ENCODE results near the gene DTNBP1. TPM values are rescaled to one million over a fixed set of nuclear protein-coding genes. Genes with fewer than 3 reads are reported as not detected.

Gene DTNBP1
- total RNA-seq, 1 experiment from 2014 or later: 28.2 TPM

DNA sequence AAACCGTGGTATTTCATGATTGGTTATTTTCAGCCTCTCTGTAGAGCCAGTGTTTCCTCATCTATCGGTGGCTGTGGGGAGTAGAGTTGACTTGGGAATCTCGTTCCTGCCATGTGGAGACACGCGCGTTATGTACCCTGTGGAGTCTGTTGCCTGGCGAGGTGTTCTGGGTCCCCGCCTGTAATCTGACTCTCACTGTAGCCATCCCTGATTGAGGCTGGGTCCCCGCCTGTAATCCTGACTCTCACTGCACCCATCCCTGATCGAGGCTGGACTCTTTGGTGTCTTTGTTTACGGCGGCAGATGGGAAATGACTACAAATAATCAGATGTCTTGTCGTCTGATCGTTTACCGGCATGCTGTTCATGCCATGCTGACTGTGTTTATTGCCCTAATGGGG is 153.9 kb downstream of the DTNBP1 start:
- Histone ChIP-seq H3K27me3 (replicated peaks; ENCODE audit: insufficient read depth, low read depth, low read length, poor library complexity) (no peaks in the 10 kb centered on the region), H3K4me3 (ENCODE audit: low read depth, low read length, poor library complexity, severe bottlenecking) (no peak overlapping the region), H3K4me1 (ENCODE audit: insufficient read depth, low read length, poor library complexity, severe bottlenecking) (peaks cover 25% of the 10 kb centered on the region), H3K9me3 (ENCODE audit: low read depth, low read length, poor library complexity, severe bottlenecking) (no peaks in the 10 kb centered on the region), H3K36me3 (ENCODE audit: insufficient read depth, low read length, poor library complexity, severe bottlenecking) (peaks cover 48% of the 10 kb centered on the region), H3K27ac (ENCODE audit: low read depth, low read length, poor library complexity, severe bottlenecking) (no peak overlapping the region)
- BruUV-seq (replicated peaks): no TSS peak
- ChIA-PET POLR2A (ENCODE audit: low non-redundant PET) (no interaction called here), CTCF (no interaction called here)
- no peak for TF ChIP-seq CTCF (conservative IDR thresholded peaks at IDR 0.05; ENCODE audit: low read depth, low read length)
- no peak for TF ChIP-seq EZH2 (IDR thresholded peaks at IDR 0.05; ENCODE audit: borderline replicate concordance, low read depth, low read length, poor library complexity, severe bottlenecking)
- DNase-seq (ENCODE audit: low spot score): no peak
- intact Hi-C loops (cut with micrococcal nuclease; ENCODE audit: unreplicated experiment): loop anchor here (10.0 kb wide), 1 partner anchor 1384 kb away; no protein-coding TSS in a partner anchor

- BruUV-seq (replicated peaks): no TSS peak
- CTCF ChIA-PET: no interaction called here
- POLR2A ChIA-PET (ENCODE audit: low non-redundant PET): no interaction called here
- Histone ChIP-seq H3K9me3 (ENCODE audit: low read depth, low read length, poor library complexity, severe bottlenecking) (no peaks in the 10 kb centered on the region), H3K36me3 (ENCODE audit: insufficient read depth, low read length, poor library complexity, severe bottlenecking) (peaks cover 45% of the 10 kb centered on the region), H3K27ac (ENCODE audit: low read depth, low read length, poor library complexity, severe bottlenecking) (no peak overlapping the region), H3K4me1 (ENCODE audit: insufficient read depth, low read length, poor library complexity, severe bottlenecking) (peaks cover 29% of the 10 kb centered on the region), H3K4me3 (ENCODE audit: low read depth, low read length, poor library complexity, severe bottlenecking) (no peak overlapping the region), H3K27me3 (replicated peaks; ENCODE audit: insufficient read depth, low read depth, low read length, poor library complexity) (no peaks in the 10 kb centered on the region)
- no peak for DNase-seq (ENCODE audit: low spot score)
- intact Hi-C loops (cut with micrococcal nuclease; ENCODE audit: unreplicated experiment): loop anchor here (10.0 kb wide), 1 partner anchor 1384 kb away; no protein-coding TSS in a partner anchor
- TF ChIP-seq EZH2 (IDR thresholded peaks at IDR 0.05; ENCODE audit: borderline replicate concordance, low read depth, low read length, poor library complexity, severe bottlenecking): no peak
- TF ChIP-seq CTCF (conservative IDR thresholded peaks at IDR 0.05; ENCODE audit: low read depth, low read length): no peak
Measured at GRCh38 chr6:15508441-15508871, 154.4 kb downstream of the DTNBP1 start.

DNA sequence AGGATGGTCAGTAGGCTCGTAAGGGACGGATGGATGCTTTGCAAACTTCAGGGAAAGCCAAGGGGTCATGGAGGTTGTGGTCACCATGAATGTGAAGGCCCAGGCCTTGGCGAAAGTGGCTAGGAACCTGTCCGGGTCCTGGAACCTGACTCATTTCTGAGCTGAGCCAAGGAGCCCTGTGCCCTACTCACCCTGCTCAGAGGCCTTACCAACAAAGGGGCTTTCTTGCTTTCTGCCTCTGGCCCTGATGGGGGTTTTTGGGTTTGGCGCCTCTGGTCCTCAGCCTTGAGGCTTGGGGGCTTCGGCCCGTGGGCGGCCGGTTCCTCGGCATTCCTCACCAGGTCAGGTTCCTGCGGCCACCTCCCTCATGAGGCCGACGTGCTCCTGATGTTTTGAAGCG is 155.1 kb downstream of the DTNBP1 start:
- intact Hi-C loops (cut with micrococcal nuclease; ENCODE audit: unreplicated experiment): loop anchor here (10.0 kb wide), 1 partner anchor 1383 kb away; no protein-coding TSS in a partner anchor
- Histone ChIP-seq H3K9me3 (ENCODE audit: low read depth, low read length, poor library complexity, severe bottlenecking) (no peaks in the 10 kb centered on the region), H3K4me1 (ENCODE audit: insufficient read depth, low read length, poor library complexity, severe bottlenecking) (peaks cover 34% of the 10 kb centered on the region), H3K27ac (ENCODE audit: low read depth, low read length, poor library complexity, severe bottlenecking) (no peak overlapping the region), H3K4me3 (ENCODE audit: low read depth, low read length, poor library complexity, severe bottlenecking) (no peak overlapping the region), H3K36me3 (ENCODE audit: insufficient read depth, low read length, poor library complexity, severe bottlenecking) (peaks cover 37% of the 10 kb centered on the region), H3K27me3 (replicated peaks; ENCODE audit: insufficient read depth, low read depth, low read length, poor library complexity) (no peaks in the 10 kb centered on the region)
- ChIA-PET CTCF (no interaction called here), POLR2A (ENCODE audit: low non-redundant PET) (no interaction called here)
- no TSS peak for BruUV-seq (replicated peaks)
- DNase-seq (ENCODE audit: low spot score): no peak
- TF ChIP-seq EZH2 (IDR thresholded peaks at IDR 0.05; ENCODE audit: borderline replicate concordance, low read depth, low read length, poor library complexity, severe bottlenecking) (no peak), CTCF (conservative IDR thresholded peaks at IDR 0.05; ENCODE audit: low read depth, low read length) (no peak)

Measured in A673 (cell line).